IgD-negative memory B cell (primary cell): Measurements from ENCODE around the gene MYH7. TPM values are rescaled to one million over a fixed set of nuclear protein-coding genes. Genes with fewer than 3 reads are reported as not detected.

Experiments used
- H3K27ac Mint-ChIP-seq, 3 donors: one replicate each; pipeline ENCODE4 v1.8.0; 2020 to 2022; ENCODE audit warnings: mild to moderate bottlenecking in 3 of 3, mixed read lengths in 3 of 3, moderate library complexity in 1 of 3
- H3K27me3 Mint-ChIP-seq: one replicate; pipeline ENCODE4 v1.8.0; 2021; ENCODE audit warnings: mixed read lengths
- H3K36me3 Mint-ChIP-seq: one replicate; pipeline ENCODE4 v1.8.0; 2020; ENCODE audit warnings: mild to moderate bottlenecking, mixed read lengths
- H3K4me1 Mint-ChIP-seq, 3 donors: one replicate each; pipeline ENCODE4 v1.8.0; 2020 to 2022; ENCODE audit warnings: mixed read lengths in 3 of 3, mild to moderate bottlenecking in 1 of 3
- H3K4me3 Mint-ChIP-seq, 4 donors: one replicate each; pipeline ENCODE4 v1.8.0; 2020 to 2022; ENCODE audit warnings: mild to moderate bottlenecking in 4 of 4, mixed read lengths in 4 of 4, moderate library complexity in 3 of 4
- H3K9me3 Mint-ChIP-seq, 3 donors: one replicate each; pipeline ENCODE4 v1.8.0; 2020 to 2021; ENCODE audit warnings: mixed read lengths in 3 of 3, mild to moderate bottlenecking in 1 of 3
- polyA plus RNA-seq: library from polyadenylated mRNA; unstranded; fragments of 300-500 nt; fragmentation: Illumina TruSeq; gene quantifications from one replicate; pipeline ENCODE4 v1.2.3, GENCODE V29; 2021

Gene MYH7
- polyA plus RNA-seq, 1 donor from 2014 or later = not detected

DNA sequence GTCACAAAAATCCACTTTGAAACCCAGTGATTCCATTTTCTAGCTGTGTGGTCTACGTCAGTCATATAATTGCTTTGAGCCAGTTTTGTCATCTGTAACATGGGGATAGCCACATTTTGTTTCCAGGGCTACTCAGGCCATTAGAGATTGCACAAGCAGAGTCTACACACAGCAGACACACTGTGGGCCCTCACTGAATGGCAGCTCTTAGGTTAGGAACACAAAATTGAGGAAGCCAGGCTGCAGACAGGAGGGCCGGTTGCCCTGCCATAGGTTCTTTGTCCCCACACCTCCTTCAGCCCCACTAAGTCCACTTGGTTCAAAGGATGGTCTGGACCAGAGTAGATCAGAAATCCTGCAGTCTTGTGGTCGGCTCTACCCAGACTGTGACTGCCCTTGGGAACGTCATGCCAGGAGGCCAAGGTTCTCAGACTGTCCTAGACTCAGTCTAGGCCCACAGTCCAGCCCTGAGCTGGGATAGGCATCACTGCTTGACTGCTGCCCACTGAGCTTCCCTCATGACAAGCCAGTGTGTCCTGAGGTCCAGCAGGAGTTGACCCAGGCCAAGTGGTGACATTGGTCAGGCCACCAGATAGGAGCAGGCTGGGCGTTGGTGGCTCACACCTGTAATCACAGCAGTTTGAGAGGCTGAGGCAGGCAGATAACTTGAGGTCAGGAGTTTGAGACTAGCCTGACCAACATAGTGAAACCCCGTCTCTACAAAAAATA lies 3.8 kb upstream of the MYH7 start:
- Mint-ChIP-seq H3K4me3 (no peak overlapping the region), H3K36me3 (no peaks in the 10 kb centered on the region), H3K27ac (no peak overlapping the region), H3K9me3 (no peaks in the 10 kb centered on the region), H3K4me1 (no peaks in the 10 kb centered on the region), H3K27me3 (peaks cover 6% of the 10 kb centered on the region)

GRCh38 chr14:23438101-23438971 lies 2.9 kb upstream of the MYH7 start:
- Mint-ChIP-seq H3K4me3 (no peak overlapping the region), H3K9me3 (no peaks in the 10 kb centered on the region), H3K27ac (no peak overlapping the region), H3K4me1 (no peaks in the 10 kb centered on the region), H3K36me3 (no peaks in the 10 kb centered on the region), H3K27me3 (peaks cover 9% of the 10 kb centered on the region)

GRCh38 chr14:23437133-23438100 lies 2.0 kb upstream of the MYH7 start:
- Mint-ChIP-seq H3K27me3 (peaks cover 9% of the 10 kb centered on the region), H3K9me3 (no peaks in the 10 kb centered on the region), H3K36me3 (no peaks in the 10 kb centered on the region), H3K4me3 (no peak overlapping the region), H3K4me1 (no peaks in the 10 kb centered on the region), H3K27ac (no peak overlapping the region)

DNA sequence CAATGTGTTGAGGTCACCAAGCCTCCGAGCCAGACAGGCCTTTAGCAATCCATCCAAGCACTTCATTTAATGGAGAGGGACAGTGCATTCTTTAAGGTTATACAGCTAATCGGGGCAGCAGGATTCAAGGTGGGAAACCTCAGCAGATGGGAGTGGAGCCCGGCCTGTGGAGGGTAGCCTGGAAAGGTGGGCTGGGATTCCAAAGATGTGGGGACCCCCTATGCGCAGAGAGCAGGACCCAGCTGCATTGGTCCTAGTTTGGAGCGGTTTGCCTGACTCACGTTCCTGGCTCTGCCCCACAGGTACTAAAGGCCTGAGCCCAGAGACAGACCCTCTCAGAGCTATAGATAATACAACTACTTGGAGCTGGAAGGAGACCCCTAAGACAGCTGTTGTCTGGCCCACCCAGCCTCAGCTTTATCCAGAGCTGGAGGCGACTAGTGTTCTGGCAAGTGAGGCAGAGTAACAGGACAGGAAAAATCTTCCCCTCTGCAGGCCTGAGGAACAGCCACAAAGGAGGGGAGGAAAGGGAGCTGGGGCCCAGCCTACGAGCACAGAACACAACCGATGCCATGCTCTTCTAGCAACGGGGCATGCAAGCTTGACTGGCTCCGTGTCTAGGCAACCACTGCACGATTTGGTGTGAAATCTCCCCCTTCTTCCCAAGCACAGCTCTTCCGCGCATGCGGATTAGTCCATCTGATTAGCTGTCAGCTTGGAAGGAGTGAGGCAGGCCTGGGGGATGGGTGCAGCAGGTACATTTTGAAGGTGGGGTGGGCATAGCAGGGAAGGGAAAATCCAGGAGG lies 1.1 kb upstream of the MYH7 start:
- no peaks in the 10 kb centered on the region for H3K36me3 Mint-ChIP-seq
- no peak overlapping the region for H3K27ac Mint-ChIP-seq
- H3K4me3 Mint-ChIP-seq = no peak overlapping the region
- H3K9me3 Mint-ChIP-seq = no peaks in the 10 kb centered on the region
- H3K4me1 Mint-ChIP-seq = no peaks in the 10 kb centered on the region
- H3K27me3 Mint-ChIP-seq = peaks cover 13% of the 10 kb centered on the region

DNA sequence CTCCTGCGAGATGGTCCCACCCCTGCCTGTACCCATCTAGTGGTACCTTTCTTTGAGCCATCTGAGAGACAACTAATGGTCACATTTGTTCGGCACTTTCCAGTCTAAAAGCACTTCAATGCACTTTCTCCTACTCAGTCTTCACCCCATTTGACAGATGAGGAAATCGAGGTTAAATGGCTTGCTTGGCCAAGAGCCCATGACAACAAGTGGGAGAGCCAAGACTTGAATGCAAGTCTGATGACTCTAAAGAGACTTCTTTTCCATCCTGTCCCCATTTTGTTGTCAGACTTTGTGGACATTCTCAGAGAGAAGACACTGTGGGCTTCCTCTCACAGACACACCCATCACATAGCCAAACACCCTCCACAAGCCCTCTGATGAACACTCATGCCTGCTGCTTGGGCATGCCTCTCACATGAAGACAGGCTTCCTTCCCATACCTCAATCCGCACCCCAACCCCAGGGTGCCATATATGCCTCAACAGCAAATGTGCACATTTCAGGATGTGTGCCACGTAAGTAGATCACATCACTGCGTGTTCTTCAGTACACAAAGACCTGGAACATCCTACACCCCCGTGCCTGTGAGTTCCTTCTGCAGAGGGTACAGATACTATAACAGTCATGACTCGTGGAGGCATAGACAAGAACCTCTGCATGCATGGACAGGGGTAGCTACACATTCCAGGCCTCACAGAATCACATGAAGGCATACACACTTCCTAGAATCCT lies 805 bp downstream of the MYH7 start:
- Mint-ChIP-seq H3K36me3 (peaks cover 5% of the 10 kb centered on the region), H3K4me3 (no peak overlapping the region), H3K27me3 (peaks cover 12% of the 10 kb centered on the region), H3K4me1 (peaks cover 0 to 2% (median 0%) of the 10 kb centered on the region in 3 donors), H3K27ac (no peak overlapping the region), H3K9me3 (no peaks in the 10 kb centered on the region)

GRCh38 chr14:23433457-23433856 lies 2.0 kb downstream of the MYH7 start:
- no peaks in the 10 kb centered on the region for H3K9me3 Mint-ChIP-seq
- H3K36me3 Mint-ChIP-seq = peaks cover 5% of the 10 kb centered on the region
- H3K27me3 Mint-ChIP-seq = peaks cover 13% of the 10 kb centered on the region
- H3K27ac Mint-ChIP-seq = no peak overlapping the region
- no peak overlapping the region for H3K4me3 Mint-ChIP-seq
- peaks cover 0 to 2% (median 0%) of the 10 kb centered on the region in 3 donors for H3K4me1 Mint-ChIP-seq

DNA sequence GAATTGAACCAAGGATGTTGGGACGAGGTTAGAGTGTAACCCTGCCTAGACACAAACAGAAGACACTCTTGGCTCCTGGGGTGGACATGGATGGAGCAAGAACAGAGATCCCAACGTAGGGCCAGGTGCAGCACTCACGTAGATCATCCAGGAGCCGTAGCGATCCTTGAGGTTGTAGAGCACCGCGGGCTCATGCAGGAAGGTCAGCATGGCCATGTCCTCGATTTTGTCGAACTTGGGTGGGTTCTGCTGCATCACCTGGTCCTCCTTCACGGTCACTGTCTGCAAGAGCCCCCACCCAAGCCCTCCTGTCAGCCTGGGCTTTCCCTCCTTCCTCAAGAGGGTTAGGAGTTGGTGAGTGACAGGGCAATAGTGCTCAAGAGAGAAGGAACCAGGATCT lies 2.5 kb downstream of the MYH7 start:
- no peaks in the 10 kb centered on the region for H3K9me3 Mint-ChIP-seq
- peaks cover 0 to 2% (median 0%) of the 10 kb centered on the region in 3 donors for H3K4me1 Mint-ChIP-seq
- H3K36me3 Mint-ChIP-seq = peaks cover 5% of the 10 kb centered on the region

DNA sequence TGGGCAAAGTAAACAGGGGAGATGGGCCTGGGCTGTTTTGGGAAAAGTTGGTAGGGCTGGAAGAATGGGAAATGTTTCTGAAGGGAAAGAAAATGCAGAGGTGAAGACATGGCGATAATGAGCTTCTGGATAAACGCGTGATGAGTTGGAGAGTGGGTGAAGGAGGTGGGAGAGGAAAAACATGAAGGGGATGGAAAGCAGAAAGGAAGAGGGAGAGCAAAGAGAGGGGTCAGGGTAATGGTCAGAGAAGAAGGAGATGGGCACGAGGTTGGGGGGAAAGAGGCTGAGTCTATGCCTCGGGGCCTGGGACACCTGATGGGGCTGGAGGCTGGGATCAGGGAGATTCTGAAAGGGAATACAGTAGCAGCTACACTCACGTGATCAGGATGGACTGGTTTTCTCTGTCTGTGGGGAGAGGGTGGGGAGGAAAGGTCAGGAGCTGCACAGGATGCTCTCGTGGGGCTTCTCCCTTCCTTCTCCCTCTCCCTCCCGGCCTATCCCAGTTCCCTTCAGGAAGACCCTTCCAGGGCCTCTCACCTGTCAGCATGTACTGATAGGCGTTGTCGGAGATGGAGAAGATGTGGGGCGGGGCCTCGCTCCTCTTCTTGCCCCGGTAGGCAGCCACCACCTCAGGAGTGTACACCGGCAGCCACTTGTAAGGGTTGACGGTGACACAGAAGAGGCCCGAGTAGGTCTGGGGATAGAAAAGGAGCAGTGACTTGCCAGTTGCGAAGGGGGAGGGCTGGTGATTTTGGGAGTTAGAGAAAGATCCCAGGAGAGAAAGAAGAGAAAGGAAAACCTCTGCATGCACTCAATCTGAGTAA lies 3.1 kb downstream of the MYH7 start:
- peaks cover 13% of the 10 kb centered on the region for H3K27me3 Mint-ChIP-seq
- no peak overlapping the region for H3K4me3 Mint-ChIP-seq
- H3K4me1 Mint-ChIP-seq = peaks cover 0 to 2% (median 0%) of the 10 kb centered on the region in 3 donors
- H3K36me3 Mint-ChIP-seq = peaks cover 5% of the 10 kb centered on the region
- no peaks in the 10 kb centered on the region for H3K9me3 Mint-ChIP-seq
- no peak overlapping the region for H3K27ac Mint-ChIP-seq

More for the DNA sequence above, 2.5 kb downstream of the MYH7 start:
- no peak overlapping the region for H3K27ac Mint-ChIP-seq
- H3K27me3 Mint-ChIP-seq = peaks cover 13% of the 10 kb centered on the region
- no peak overlapping the region for H3K4me3 Mint-ChIP-seq

DNA sequence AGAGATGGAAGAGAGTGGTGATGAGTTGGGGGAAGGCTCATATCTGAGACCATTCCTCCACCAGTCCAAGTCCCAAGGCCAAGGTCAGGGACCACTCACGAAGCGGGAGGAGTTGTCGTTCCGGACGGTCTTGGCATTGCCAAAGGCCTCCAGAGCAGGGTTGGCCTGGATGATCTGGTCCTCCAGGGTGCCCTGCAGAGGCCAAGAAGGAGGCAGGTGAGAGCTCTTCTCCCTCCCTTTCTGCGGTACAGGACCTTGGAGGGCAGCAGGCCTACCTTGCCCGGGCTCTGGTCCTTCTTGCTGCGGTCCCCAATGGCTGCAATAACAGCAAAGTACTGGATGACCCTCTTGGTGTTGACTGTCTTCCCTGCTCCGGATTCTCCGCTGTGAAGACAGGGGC lies 4.0 kb downstream of the MYH7 start:
- Mint-ChIP-seq H3K9me3 (no peaks in the 10 kb centered on the region), H3K4me1 (peaks cover 0 to 2% (median 0%) of the 10 kb centered on the region in 3 donors), H3K36me3 (peaks cover 5% of the 10 kb centered on the region), H3K27me3 (peaks cover 13% of the 10 kb centered on the region), H3K27ac (no peak overlapping the region), H3K4me3 (no peak overlapping the region)

DNA sequence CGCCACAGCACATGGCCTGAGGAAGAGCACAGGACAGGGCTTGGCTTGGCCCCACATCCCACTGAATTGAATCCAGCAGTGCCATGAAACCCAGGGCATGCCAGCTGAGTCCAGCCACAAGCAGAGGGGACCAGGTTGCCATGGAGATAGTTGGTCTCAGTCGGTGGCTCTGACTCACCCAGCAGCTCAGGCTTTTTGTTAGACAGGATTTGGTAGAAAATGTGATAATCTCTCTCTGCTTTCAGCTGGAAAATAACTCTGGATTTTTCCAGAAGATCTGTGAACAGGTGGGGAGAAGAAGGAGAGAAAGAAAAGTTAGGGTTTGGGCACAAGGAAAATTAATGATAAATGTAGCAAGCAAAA lies 4.8 kb downstream of the MYH7 start:
- Mint-ChIP-seq H3K4me1 (peaks cover 0 to 2% (median 0%) of the 10 kb centered on the region in 3 donors), H3K27me3 (peaks cover 13% of the 10 kb centered on the region), H3K27ac (no peak overlapping the region), H3K36me3 (peaks cover 5% of the 10 kb centered on the region), H3K9me3 (no peaks in the 10 kb centered on the region), H3K4me3 (no peak overlapping the region)

DNA sequence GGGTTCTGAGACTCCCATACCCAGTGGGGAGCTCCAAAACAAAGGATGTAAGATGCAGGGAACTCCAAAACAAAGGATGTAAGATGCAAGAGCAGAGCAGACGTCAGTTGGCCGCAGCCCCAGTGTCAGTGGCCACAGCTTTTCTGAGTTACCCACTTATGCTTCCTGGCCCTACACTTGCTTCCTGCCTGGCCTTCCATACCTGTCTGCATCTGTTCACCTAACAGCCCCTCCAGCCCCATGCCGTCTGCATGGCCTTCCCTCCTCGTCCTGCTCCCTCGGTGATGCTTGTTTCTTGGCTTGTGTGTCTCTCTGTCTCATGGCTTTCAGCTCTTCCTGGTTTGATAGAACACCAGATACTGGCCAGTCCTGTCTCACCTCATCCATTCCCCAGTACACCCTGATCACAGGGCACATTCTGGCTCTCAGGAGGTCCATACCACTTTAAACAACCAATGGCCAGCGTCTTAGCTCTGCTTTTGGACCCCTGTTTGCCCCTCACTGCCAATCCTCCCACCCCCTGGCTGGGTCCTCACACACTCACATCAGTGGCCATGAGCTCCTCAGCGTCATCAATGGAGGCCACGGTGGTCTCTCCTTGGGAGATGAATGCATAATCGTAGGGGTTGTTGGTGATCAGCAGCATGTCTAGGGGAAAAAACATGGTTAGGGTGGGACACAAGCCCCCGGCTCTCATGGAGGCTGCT lies 5.3 kb downstream of the MYH7 start:
- Mint-ChIP-seq H3K4me3 (no peak overlapping the region), H3K27ac (no peak overlapping the region), H3K4me1 (peaks cover 0 to 4% (median 0%) of the 10 kb centered on the region in 3 donors), H3K27me3 (peaks cover 10% of the 10 kb centered on the region), H3K9me3 (no peaks in the 10 kb centered on the region), H3K36me3 (peaks cover 5% of the 10 kb centered on the region)

GRCh38 chr14:23428686-23429495 lies 6.6 kb downstream of the MYH7 start:
- Mint-ChIP-seq H3K9me3 (no peaks in the 10 kb centered on the region), H3K27me3 (peaks cover 11% of the 10 kb centered on the region), H3K27ac (no peak overlapping the region), H3K36me3 (peaks cover 5% of the 10 kb centered on the region), H3K4me3 (no peak overlapping the region), H3K4me1 (peaks cover 0 to 4% (median 0%) of the 10 kb centered on the region in 3 donors)
